Hematopoietic multipotent progenitor cell treated with erythropoietin and hydrocortisone succinate and interleukin-3 and kit ligand, for 6 days (in vitro differentiated cells): ENCODE measurements around the gene XCL2.
"Not testable (repeated sequence)": the region's sequence is repeated elsewhere in the genome, so short reads cannot be mapped to it uniquely, and the experiment has no call there.

ENCODE experiments used
- DNase-seq: peaks from one replicate; pipeline ENCODE4 v3.0.0-alpha.2; 2015

Gene XCL2, protein sequence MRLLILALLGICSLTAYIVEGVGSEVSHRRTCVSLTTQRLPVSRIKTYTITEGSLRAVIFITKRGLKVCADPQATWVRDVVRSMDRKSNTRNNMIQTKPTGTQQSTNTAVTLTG

DNA sequence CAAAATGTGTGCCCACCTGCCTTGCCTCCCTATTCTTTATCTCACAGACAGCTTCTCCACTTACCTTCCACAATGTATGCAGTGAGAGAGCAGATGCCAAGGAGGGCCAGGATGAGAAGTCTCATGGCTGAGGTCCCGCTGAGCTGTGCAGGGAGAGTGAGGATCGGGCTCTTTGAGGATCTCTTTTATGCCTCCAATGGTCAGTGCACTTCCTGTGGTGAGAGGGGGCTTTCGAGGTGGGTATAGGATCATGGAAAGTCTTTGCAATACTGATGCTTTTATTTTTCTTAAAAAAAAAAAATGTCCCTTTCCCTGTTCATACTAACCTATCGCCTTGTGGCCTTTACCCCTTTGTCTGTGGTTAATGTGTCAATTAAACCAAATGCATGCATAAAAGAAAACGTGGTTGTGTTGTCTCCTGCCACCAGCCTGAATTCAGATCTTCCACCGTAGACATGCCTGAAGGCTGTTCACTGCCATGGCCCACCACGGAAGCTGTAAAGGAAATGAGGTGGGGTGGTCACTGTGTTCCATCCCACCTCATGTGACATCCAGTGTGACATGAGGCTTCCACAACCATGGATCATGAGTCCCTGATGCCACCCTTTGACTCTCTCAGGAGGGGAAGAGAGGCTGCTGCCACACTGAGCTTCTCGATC lies at the start of gene XCL2:
Gene XCL2 (minus strand): TSS at position 158 of the 659 bp plus-strand sequence. CDS start 33 bp downstream, at position 125.
- not testable (repeated sequence) for DNase-seq

DNA sequence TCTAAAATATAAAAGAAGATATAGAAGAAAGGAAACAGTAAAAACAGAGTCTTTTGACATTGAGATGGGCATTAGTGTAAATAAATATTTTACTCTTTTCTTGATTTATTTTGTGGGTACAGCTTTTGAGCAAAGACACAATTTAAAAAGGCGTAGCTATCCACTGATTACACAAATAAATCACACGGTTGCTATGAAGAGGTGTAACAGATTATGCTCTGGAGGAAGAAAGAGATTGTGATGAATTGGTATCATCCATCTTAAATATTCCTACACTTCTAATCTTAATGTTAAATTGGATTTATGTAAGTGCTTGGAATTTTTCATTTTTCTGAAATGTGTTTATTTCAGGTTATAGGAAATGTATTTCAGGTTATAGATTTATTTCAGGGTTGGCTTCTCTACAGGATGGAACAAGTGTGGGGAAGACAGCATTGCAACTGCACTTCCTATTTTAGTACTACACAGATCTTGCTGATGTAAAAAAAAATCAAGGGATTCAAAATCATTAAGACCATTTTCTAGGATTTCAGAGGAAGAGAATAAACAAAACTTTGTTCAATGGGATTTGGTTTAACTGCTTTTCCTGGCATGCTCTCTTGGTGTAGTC lies 47.9 kb upstream of the XCL2 start:
- DNase-seq: no peak

DNA sequence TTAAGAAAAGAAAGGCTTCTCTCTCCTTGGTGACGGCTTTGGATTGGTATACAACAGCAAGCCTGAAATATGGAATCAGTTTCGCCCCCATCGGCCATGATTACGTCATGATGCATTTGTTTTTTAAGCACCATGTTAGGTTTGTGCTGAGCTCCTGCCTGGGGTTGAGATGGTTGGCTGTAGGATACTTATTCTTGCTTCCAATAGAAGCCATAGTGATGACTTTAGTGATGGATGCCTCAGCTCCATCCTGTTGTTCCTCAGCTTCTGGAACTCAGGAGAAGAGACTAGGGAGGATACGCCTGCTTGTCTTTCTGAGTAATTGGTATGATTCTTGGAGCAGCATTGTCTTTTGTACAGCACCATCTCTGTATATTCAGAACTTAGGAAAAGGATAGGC lies 47.3 kb upstream of the XCL2 start:
- no peak for DNase-seq

DNA sequence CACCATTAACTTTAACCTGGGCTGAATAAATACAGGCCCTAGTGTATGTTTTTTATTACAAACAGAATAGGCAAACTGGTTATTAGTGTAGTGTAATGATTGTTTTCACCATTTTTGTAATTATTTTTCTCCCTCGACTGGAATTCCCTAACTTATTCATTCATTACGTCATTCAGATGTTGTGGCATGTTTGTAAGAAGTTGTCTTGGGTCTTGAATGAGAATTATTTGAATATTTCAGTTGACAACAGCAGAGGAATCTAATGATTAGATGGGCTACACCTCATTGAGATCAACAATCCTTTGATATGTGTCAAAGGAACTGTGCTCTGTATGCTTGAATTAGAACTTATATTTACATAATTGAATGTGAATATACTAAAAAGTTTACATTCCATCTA lies 45.4 kb upstream of the XCL2 start:
- DNase-seq: no peak

DNA sequence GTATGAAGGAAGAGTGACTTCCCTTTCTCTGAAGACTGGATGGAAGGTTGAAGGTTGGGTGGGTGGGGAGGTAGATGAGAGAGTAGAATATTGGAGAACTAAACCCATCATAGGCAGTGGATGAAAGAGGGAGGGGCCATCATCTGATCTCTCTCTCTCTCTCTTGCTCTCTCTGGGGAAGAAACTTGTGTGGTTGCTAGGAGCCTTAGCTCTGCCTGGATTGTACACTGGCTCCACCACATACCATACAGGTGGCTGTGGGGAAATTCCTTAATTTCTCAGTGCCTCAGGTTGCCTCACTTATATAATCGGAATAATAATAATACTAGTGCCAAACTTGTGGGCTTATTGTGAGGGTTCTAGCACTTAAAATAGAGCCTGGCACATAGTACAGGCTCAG lies 42.1 kb upstream of the XCL2 start:
- no peak for DNase-seq

DNA sequence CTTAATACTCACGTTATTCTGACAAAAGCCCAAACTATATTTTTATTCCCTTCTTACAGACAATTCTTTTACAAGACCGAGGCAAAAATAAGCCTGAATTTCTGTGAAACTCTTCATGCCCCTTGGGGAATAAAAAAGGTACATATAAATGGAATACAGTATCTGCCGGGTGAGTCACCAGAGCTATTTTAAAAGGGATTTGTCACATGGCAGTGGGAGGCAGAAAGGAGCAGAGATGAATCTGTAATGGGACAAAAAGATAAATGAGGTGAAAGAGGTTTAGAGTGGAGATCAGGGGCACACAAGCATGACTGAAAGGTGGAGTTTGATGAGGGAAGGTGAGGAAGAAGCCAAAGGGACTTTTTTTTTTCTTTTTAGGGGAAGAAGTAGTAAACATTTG lies 41.4 kb upstream of the XCL2 start:
- no peak for DNase-seq

DNA sequence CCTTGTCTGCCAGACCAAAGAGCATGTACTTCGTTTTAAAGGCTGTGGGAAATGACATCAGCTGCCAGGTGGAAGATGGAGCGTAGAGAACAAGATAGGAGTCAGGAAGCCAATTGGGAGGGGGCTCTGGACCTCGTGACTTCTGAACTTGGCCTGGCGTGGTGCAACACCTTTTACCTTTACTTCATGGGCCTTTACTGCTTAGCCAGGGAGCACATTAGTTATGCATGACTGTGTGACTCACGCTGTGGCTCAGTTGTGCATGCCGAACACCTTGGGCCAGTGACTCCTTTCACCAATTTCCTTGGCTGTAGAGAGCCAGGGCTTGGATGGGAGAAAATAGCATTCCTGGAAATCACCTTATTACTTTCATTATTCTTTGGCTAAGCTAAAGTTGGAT lies 39.8 kb upstream of the XCL2 start:
- no peak for DNase-seq

DNA sequence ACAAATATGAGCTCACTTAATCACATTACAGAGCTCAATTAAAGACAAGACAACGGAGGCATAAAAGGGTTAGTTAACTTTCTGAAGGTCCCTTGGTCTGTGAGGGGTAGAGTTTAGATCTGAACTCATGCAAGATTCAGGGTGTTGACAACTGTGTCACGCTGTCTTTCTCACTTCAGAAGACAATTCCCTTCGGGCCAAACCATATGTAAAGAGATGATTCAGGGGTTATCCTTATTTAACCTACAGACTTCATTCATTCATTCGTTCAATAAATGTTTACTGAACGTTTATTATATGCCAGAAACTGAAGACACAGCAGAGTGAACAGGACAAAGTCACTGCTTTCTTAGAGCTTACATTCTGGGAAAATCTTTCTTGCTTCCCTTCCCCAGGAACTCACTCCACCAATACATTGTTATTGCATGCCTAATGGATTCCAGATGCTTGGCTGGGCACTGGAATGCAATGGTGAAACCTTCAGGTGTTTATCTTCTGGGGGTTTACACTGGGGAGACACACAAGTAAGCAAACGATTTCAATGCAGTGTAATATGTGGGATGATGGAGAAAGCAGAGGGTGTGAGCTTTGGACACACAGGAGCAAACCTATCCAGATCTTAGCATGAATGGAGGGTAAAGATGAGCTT lies 39.0 kb upstream of the XCL2 start:
- no peak for DNase-seq

DNA sequence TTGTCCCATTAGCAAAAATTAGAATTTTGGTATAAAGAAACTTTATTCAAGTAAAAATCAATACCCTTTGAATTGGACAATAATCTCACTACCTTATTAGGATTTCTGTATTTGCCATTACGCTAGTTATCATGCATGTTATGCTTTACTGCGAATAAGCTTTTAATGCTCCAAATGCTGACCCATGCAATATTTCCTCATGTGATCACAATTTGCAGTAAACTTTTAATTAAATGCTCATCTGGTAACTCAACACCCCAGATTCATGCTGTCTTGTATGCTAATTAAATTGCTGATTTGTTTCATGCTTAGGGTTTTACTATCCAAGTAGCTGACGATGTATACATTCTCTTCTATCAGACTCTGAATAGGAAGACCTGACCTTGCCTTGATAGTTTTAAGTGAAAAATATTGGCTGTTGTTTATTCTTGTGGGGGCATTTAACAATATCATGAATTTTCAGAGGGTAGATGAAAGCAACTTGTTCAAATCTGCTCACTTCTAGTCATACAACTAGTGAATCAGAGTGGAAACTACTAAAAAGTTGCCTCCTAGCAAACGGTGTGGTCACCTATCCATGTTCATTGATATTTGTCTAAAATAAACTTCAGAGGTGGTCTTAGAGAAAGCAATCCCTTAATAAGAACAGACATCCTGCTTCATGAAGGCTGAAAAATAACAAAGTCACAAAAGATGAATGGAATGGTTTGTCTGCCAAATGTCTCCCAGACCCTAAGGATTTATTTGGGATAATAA lies 38.2 kb upstream of the XCL2 start:
- DNase-seq: no peak

DNA sequence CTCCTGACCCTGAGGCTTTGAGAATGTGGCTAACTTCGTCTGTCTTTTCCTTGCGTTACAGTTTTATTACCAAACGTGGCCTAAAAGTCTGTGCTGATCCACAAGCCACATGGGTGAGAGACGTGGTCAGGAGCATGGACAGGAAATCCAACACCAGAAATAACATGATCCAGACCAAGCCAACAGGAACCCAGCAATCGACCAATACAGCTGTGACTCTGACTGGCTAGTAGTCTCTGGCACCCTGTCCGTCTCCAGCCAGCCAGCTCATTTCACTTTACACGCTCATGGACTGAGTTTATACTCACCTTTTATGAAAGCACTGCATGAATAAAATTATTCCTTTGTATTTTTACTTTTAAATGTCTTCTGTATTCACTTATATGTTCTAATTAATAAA lies 37.2 kb upstream of the XCL2 start:
- not testable (repeated sequence) for DNase-seq

DNA sequence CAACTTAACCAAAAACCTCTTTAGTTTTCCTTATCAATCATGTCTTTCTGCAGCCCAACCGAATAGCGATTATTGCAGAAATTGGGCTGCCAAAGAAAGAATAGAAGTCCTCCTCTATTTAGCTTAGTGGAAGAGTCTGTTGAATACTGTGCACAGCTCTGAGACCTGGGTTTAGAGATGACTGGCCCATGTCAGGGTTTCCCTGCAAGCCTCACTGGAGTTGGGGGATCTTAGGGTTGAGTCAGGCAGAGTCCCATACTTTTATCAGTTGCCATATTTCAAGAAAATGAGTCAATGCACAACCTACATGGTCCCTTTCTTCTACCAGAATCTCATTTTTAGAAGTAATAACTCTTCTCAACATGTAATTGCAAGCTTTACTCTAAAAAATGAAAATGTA lies 36.5 kb upstream of the XCL2 start:
- not testable (repeated sequence) for DNase-seq

DNA sequence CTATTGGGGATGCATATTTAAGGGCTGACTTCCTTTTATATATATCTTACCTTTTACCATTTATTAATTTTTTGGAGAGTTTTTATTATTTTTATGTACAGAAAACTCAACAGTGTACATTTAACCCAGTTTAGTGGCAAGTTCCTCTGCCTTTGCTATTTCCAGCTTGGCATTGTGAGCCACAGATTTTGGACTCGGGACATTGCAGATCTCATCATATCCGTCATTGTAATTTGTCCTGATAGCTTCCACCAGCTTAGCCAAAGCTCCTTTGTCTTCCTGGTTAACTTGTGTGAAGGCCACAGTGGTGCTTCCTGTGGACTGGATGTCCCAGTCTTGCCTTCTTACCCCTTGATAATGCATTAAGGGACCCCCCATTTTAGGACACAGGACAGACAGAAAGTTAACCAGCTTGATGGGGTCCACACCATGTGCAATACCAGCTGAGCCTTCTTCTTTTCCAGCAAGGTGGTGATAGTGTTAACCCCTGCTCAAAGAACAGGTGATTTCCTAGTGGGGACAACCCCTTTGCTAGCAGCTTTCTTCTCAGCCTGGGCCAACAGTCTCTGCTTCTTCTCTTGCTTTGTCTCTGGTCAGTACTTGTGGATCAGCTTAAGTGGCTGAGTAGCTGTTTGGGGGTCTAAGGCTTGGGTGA lies 34.9 kb upstream of the XCL2 start:
- not testable (repeated sequence) for DNase-seq

DNA sequence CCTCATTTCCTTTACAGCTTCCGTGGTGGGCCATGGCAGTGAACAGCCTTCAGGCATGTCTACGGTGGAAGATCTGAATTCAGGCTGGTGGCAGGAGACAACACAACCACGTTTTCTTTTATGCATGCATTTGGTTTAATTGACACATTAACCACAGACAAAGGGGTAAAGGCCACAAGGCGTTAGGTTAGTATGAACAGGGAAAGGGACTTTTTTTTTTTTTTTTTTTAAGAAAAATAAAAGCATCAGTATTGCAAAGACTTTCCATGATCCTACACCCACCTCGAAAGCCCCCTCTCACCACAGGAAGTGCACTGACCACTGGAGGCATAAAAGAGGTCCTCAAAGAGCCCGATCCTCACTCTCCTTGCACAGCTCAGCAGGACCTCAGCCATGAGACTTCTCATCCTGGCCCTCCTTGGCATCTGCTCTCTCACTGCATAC lies 32.5 kb upstream of the XCL2 start, which contains the start of gene XCL1:
Gene XCL1 (plus strand): TSS at position 361 of the 444 bp plus-strand sequence. CDS start 33 bp downstream, at position 394.
- DNase-seq: not testable (repeated sequence)

DNA sequence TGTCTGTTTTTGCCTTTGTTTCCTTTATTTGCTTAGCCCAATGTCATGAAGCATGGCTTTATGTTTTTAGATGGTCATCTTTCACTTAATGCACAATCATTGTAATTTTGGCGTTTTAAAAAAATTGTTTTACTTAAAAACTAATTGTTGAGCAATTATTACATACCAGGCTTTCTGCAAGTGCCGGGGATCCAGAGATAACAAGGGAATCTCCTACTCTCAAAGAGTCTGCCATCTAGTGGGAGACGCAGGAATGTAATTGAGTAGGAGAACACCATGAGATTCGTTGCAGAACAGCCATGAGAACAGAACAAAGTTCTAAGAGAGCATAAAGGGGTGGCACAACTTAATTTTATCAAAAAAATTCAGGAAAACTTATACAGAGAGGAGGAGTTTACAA lies 30.4 kb upstream of the XCL2 start:
- DNase-seq: peak; percentile 72

DNA sequence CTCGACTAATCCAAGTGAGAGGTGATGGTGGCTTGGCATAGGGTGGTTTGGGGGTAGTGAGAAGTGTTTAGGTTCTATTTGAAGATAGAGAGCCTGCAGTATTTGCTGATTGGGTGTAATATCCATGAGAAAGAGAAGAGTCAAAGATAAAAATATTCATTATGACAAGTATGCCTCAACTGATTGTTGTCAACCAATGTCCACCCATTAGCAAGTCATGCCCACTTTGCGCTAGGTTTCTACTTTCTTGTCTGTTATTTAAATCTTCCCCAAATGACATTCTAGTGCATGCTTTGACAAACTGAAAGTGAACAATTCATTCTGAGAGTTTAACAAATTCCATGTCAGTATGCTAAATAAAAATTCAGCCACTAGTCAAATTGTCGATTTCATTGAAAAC lies 28.8 kb upstream of the XCL2 start:
- no peak for DNase-seq

DNA sequence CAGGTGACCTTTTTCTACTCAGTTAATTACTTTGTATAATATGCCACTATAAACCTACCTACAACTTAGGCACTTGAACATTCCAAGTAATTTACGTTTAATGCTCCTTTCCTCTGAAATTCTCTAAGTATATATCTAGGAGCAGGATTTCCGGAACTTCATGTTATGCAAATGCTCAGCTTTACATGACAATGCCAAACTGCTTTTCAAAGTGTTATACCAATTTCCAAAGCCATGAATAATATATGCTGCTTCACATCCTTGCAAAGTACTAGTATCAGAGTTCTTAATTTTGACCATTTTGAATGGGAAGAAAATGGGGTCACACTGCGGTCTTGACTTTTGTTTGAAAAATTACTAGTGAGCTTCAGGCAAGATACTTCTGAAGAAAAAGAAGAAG lies 26.9 kb upstream of the XCL2 start:
- DNase-seq: no peak

DNA sequence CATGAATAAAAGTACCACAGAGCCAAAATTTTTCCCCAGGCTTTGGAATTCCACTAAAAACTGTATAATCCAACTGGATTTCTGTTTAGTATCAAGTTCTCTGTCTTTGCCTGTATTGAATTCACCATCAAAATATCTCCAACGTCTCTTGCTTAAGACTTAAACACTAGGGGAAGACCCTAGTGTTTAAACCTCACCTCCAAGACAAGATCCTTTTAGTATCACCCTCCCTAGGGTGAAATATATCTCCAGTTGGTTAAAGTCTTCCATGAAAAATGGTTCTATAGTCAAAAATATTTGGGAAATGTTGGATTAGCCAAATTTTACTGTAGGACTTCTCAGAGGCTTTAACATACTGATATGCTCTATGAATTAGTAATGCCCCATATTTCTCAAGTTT lies 24.5 kb upstream of the XCL2 start:
- no peak for DNase-seq

DNA sequence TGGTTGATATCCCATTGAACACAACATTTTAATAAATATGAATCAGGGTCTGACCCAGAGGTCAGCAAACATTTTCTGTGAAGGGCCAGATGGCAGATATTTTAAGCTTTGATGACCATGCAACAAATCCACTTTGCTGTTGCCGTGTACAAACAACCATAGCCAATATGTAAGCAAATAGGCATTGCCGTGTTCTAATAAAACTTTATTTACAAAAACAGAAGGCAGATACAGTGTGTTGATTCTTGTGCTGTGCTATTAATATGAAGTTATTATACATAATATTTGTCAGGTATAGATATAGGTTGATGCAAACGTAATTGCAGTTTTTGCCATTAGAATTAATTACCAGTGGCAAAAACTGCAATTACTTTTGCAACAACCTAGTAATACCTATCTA lies 23.8 kb upstream of the XCL2 start:
- no peak for DNase-seq

DNA sequence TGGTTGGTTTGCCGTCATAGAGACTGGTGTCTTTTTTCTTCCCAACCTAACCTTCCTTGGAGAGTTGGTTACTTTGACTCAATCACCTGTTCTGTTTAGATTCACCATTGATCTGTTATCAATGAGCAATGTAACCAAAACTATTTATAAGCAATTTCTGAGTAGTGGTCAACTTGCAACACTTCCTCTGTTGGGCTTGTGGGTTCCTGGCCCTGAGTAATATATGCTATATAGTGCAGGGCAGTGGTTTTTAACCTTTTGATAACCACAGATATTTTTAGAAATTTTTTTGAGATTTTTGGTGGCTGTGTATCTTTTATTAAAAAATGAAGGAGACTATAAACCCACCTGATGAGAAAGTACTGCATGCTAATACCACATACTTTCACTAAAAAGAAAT lies 23.2 kb upstream of the XCL2 start:
- peak; percentile 6 for DNase-seq

DNA sequence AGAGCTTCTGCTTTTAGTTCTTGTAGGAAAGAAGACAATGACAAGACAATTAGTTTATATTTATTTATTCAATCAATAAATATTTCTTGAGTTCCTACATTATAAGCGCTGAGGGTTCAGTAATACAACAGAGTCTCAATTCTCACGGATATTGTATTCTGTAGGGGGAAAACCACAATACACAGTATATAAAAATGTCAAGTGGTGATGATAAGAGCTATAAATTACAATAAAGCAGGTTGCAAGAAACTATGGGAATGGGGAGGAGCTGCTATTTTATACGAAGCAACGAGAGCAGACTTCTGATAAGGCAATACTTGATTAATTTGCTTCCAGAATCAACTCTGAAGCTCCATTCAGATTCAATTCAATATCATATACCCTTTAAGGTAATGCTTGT lies 22.0 kb upstream of the XCL2 start:
- DNase-seq: no peak

DNA sequence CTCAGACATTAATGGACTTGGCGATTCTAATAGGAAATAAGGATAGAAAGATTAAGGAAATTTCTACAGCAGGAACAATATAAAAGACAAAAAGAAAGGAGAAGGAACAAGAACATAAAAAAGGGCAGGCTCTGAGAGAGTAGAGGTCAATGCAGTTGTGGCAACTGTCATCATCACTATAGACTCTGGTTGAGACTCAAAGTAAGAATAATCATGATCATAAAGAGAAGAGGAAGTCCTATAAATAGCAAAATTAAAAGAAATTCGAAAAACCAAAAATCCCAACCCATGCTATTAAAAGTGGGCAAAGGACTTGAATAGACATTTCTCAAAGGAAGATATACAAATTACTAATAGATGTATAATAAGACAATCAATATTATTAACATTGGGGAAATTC lies 18.2 kb upstream of the XCL2 start:
- no peak for DNase-seq

DNA sequence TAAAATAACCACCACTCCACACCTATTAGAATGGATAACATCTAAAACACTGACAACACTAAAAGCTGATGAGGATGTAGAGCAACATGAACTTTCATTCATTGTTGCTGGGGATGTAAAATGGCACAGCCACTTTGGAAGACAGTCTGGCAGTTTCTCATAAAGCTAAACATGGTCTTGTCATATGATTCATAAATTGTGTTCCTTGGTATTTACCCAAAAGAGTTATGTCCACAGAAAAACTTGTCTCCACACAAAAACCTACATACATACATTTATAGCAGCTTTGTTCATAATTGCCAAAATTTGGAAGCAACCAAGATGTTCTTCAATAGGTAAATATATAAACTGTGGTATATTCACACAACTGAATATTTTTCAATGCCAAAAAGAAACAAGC lies 16.6 kb upstream of the XCL2 start:
- DNase-seq: no peak

DNA sequence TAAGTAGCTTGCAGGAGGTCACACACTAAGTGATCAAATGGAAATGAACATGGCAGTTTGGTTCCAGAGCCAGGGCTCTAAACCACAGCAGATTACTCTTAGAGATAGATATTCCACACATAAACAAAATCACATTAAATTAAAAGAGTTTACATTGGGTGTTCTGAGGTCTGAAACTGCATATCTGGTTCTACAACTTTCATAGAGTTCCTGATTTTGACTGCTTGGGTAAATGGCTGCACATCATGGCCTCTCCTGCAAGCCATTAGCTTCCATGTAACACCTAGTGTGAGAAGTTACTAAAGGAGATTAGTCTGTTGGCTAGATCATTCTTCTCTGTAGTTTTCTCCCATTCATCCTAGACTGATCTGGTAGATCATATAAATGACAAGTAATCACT lies 12.8 kb upstream of the XCL2 start:
- no peak for DNase-seq
